Thyroid gland (tissue), 4 donors: ENCODE data around the gene ADCYAP1. TPM values are rescaled to one million over a fixed set of nuclear protein-coding genes. Genes with fewer than 3 reads are reported as not detected.

Experiments
- DNase-seq, 2 donors: peaks; one replicate each; pipeline ENCODE4 v3.0.0-alpha.2; 2019
- H3K27ac ChIP-seq, 3 donors: fragments of 200-600 bp; sonication (generic); 1 replicate in 2 of 3; 2 replicates in 1 of 3; pipeline ENCODE4 v1.5.1; 2016 to 2019; ENCODE audit warnings: mild to moderate bottlenecking in 1 of 3, moderate library complexity in 1 of 3
- H3K27me3 ChIP-seq: fragments of 200-600 bp; sonication (generic); one replicate; pipeline ENCODE4 v1.5.1; 2019
- H3K36me3 ChIP-seq, 2 donors: fragments of 200-600 bp; sonication (generic); one replicate each; pipeline ENCODE4 v1.5.1; 2016 to 2019
- H3K4me1 ChIP-seq, 2 donors: fragments of 200-600 bp; sonication (generic); one replicate each; pipeline ENCODE4 v1.5.1; 2017 to 2019
- H3K4me3 ChIP-seq, 3 donors: fragments of 200-600 bp; sonication (generic); replicated peaks in 1 of 3; 1 replicate in 2 of 3; 2 replicates in 1 of 3; pipeline ENCODE4 v1.5.1; 2016; ENCODE audit warnings: mild to moderate bottlenecking in 1 of 3
- H3K9me3 ChIP-seq: fragments of 200-600 bp; sonication (generic); one replicate; pipeline ENCODE4 v1.5.1; 2017
- CTCF ChIP-seq, 6 experiments: fragments of 200-600 bp in 3 of 6; fragments of 450-650 bp in 3 of 6; sonication (generic) in 3 of 6; IDR thresholded peaks; one replicate each; pipeline ENCODE4 v1.5.1; 2016 to 2019; ENCODE audit warnings: antibody characterized with exemption in 6 of 6, mild to moderate bottlenecking in 2 of 6, inconsistent platforms in 1 of 6, moderate library complexity in 1 of 6
- POLR2A ChIP-seq, 2 donors: fragments of 450-650 bp; IDR thresholded peaks; one replicate each; pipeline ENCODE4 v1.6.1; 2017; ENCODE audit warnings: antibody characterized with exemption in 2 of 2, mild to moderate bottlenecking in 2 of 2, moderate library complexity in 1 of 2
- WGBS, 2 donors: methylation state at CpG; one replicate each; pipeline ENCODE4 v1.1.5; 2017; 5-methylcytosine and 5-hydroxymethylcytosine counted together
- intact Hi-C: fragments of 100-400 bp; cut with DNase I; formaldehyde crosslinking; loops from one replicate; pipeline ENCODE4 v1.15.1; 2023
- total RNA-seq, 4 donors: library from RNA; depleted of rRNA; stranded (reverse); fragments of >200 nt; gene quantifications; one replicate each; pipeline ENCODE4 v1.2.3, GENCODE V29; 2016

ADCYAP1 gene
- total RNA-seq, 4 donors from 2014 or later = 0.13 to 0.75 (median 0.20) TPM; not detected in 1

- intact Hi-C loops = no loop called here
- H3K27ac ChIP-seq = no peak overlapping the region
- H3K27me3 ChIP-seq = peaks cover 54% of the 10 kb centered on the region
- peak overlapping the region in 2 of 3 donors; percentile 28 to 34 for H3K4me3 ChIP-seq
- peaks cover 24 to 38% of the 10 kb centered on the region in 2 donors for H3K4me1 ChIP-seq
- H3K36me3 ChIP-seq = no peaks in the 10 kb centered on the region
- H3K9me3 ChIP-seq = no peaks in the 10 kb centered on the region
- DNase-seq = no peak
- TF ChIP-seq CTCF (IDR thresholded peaks at IDR 0.05) (no peak), POLR2A (IDR thresholded peaks at IDR 0.05) (no peak)
- WGBS, 2 donors = 5 to 9% methylated on average over 44 to 47 of the region's 69 CpGs
These were observed 4.4 kb downstream of the ADCYAP1 start for GRCh38 chr18:908758-909724.

- no peak for TF ChIP-seq POLR2A (IDR thresholded peaks at IDR 0.05)
- TF ChIP-seq CTCF (IDR thresholded peaks at IDR 0.05) = no peak
- H3K9me3 ChIP-seq = no peaks in the 10 kb centered on the region
- intact Hi-C loops = no loop called here
- H3K36me3 ChIP-seq = no peaks in the 10 kb centered on the region
- DNase-seq = no peak
- no peak overlapping the region for H3K27ac ChIP-seq
- WGBS, 2 donors = 45 to 51% methylated on average over 5 of the region's 5 CpGs
- H3K4me3 ChIP-seq = no peak overlapping the region
- peaks cover 45% of the 10 kb centered on the region for H3K27me3 ChIP-seq
- peaks cover 24 to 36% of the 10 kb centered on the region in 2 donors for H3K4me1 ChIP-seq
These were observed 5.6 kb downstream of the ADCYAP1 start for GRCh38 chr18:910247-910646.

GRCh38 chr18:911025-911424 lies 6.4 kb downstream of the ADCYAP1 start:
- H3K27ac ChIP-seq = no peak overlapping the region
- peaks cover 38% of the 10 kb centered on the region for H3K27me3 ChIP-seq
- H3K4me3 ChIP-seq = no peak overlapping the region
- TF ChIP-seq CTCF (IDR thresholded peaks at IDR 0.05) (no peak), POLR2A (IDR thresholded peaks at IDR 0.05) (no peak)
- intact Hi-C loops = no loop called here
- peaks cover 24 to 33% of the 10 kb centered on the region in 2 donors for H3K4me1 ChIP-seq
- H3K9me3 ChIP-seq = no peaks in the 10 kb centered on the region
- 30 to 52% methylated on average over 2 of the region's 2 CpGs for whole genome bisulfite sequencing, 2 donors
- no peak for DNase-seq
- no peaks in the 10 kb centered on the region for H3K36me3 ChIP-seq

- intact Hi-C loops = no loop called here
- WGBS, 2 donors = 20 to 29% methylated on average over 7 of the region's 7 CpGs
- TF ChIP-seq POLR2A (IDR thresholded peaks at IDR 0.05) = no peak
- TF ChIP-seq CTCF (IDR thresholded peaks at IDR 0.05) = no peak
- no peak for DNase-seq
- H3K4me1 ChIP-seq = peaks cover 24 to 30% of the 10 kb centered on the region in 2 donors
- H3K4me3 ChIP-seq = no peak overlapping the region
- H3K27me3 ChIP-seq = peaks cover 33% of the 10 kb centered on the region
- H3K36me3 ChIP-seq = no peaks in the 10 kb centered on the region
- H3K27ac ChIP-seq = no peak overlapping the region
- no peaks in the 10 kb centered on the region for H3K9me3 ChIP-seq
These were observed 6.8 kb downstream of the ADCYAP1 start for GRCh38 chr18:911486-911885.

- TF ChIP-seq POLR2A (IDR thresholded peaks at IDR 0.05) = no peak
- TF ChIP-seq CTCF (IDR thresholded peaks at IDR 0.05) = no peak
- Histone ChIP-seq H3K9me3 (no peaks in the 10 kb centered on the region), H3K27me3 (no peaks in the 10 kb centered on the region), H3K4me1 (no peaks in the 10 kb centered on the region), H3K4me3 (no peak overlapping the region), H3K36me3 (no peaks in the 10 kb centered on the region), H3K27ac (no peak overlapping the region)
- DNase-seq = no peak
- WGBS, 2 donors = 64 to 72% methylated on average over 1 of the region's 1 CpG
- intact Hi-C loops = no loop called here
These were observed 11.9 kb downstream of the ADCYAP1 start for GRCh38 chr18:916562-916961.
